Panc1 (cell line): ENCODE measurements around the gene MAP2K5. TPM values are rescaled to one million over a fixed set of nuclear protein-coding genes. Genes with fewer than 3 reads are reported as not detected.

ENCODE experiments used
- ATAC-seq: fragments of 200-7000 bp; cut with Tn5 transposase; 2 replicates; pipeline ENCODE4 v1.9.1; 2020; ENCODE audit warnings: mild to moderate bottlenecking, moderate library complexity
- BruUV-seq: library from RNA; stranded (reverse); fragments of 400-500 nt; replicated peaks from 2 replicates; lab custom pipeline; 2021; lab: Mats Ljungman, UMichigan
- CTCF ChIA-PET: fragments of 300-600 bp; sonication (Branson Sonifier 250); formaldehyde crosslinking; loops from one replicate; lab custom pipeline; 2022; ENCODE audit warnings: antibody characterized with exemption; lab: Charles Lee
- POLR2A ChIA-PET: fragments of 300-600 bp; sonication (Branson Sonifier 250); formaldehyde crosslinking; loops from one replicate; lab custom pipeline; 2022; ENCODE audit warnings: antibody characterized with exemption; lab: Charles Lee
- DNase-seq: peaks from one replicate; pipeline ENCODE4 v3.0.0-alpha.2; 2010; ENCODE audit warnings: low read depth, low spot score
- H3K27ac ChIP-seq: 2 replicates; pipeline ENCODE4 v1.5.1; 2011; ENCODE audit warnings: mild to moderate bottlenecking, low read length, inconsistent platforms
- H3K27me3 ChIP-seq: fragments of 200-500 bp; sonication (Bioruptor generic); 2 replicates; pipeline ENCODE4 v1.6.0; 2014; ENCODE audit warnings: low read length, inconsistent platforms; ENCODE audit not compliant: control insufficient read depth, insufficient read depth
- H3K36me3 ChIP-seq: fragments of 200-500 bp; sonication (Bioruptor generic); 2 replicates; pipeline ENCODE4 v1.5.1; 2014; ENCODE audit warnings: inconsistent platforms, mild to moderate bottlenecking, low read length, moderate library complexity; ENCODE audit not compliant: control insufficient read depth, insufficient read depth
- H3K4me1 ChIP-seq: 2 replicates; pipeline ENCODE4 v1.5.1; 2011; ENCODE audit warnings: inconsistent platforms, mild to moderate bottlenecking, low read length, moderate library complexity; ENCODE audit not compliant: control insufficient read depth, insufficient read depth
- H3K4me3 ChIP-seq, 2 experiments: 2 replicates each; pipeline ENCODE4 v1.5.1; 2011 to 2012; ENCODE audit warnings: low read depth in 2 of 2, low read length in 2 of 2, mild to moderate bottlenecking in 2 of 2, inconsistent platforms in 1 of 2, moderate library complexity in 1 of 2
- H3K9me3 ChIP-seq: fragments of 200-500 bp; sonication (Bioruptor generic); 2 replicates; pipeline ENCODE4 v1.5.1; 2014; ENCODE audit warnings: low read depth, mild to moderate bottlenecking, inconsistent platforms, low read length, moderate library complexity; ENCODE audit not compliant: control insufficient read depth, insufficient read depth
- POLR2AphosphoS5 ChIP-seq: IDR thresholded peaks from 2 replicates; pipeline ENCODE4 v1.6.1; 2012; ENCODE audit warnings: mild to moderate bottlenecking, low read depth, low read length, moderate library complexity
- SIN3A ChIP-seq: IDR thresholded peaks from 2 replicates; pipeline ENCODE4 v1.6.1; 2012; ENCODE audit warnings: low read depth, mild to moderate bottlenecking, low read length, moderate library complexity, borderline replicate concordance; ENCODE audit not compliant: insufficient read depth
- TCF7L2 ChIP-seq: IDR thresholded peaks from 2 replicates; pipeline ENCODE4 v1.6.1; 2011; ENCODE audit warnings: mild to moderate bottlenecking, low read depth, low read length, inconsistent platforms
- in situ Hi-C: cut with HindIII; loops from 2 replicates; pipeline ENCODE4 v1.10.0; 2016; ENCODE audit warnings: low sequenced_read_pairs, low pct_unique_long_range_greater_than_20kb
- intact Hi-C: fragments of 100-400 bp; cut with micrococcal nuclease; formaldehyde crosslinking; loops from one replicate; pipeline ENCODE4 v1.10.0; 2022; ENCODE audit not compliant: unreplicated experiment
- total RNA-seq: library from RNA; stranded (reverse); gene quantifications from one replicate; pipeline ENCODE4 v1.2.1, GENCODE V29; 2021; ENCODE audit not compliant: unreplicated experiment
- TF ChIP-seq, protein P1 (sequence below): fragments of 450-650 bp; IDR thresholded peaks from 2 replicates; pipeline ENCODE4 v1.5.1; 2017; ENCODE audit warnings: mild to moderate bottlenecking
- TF ChIP-seq, protein P2 (sequence below), 2 experiments: IDR thresholded peaks; 2 replicates each; pipeline ENCODE4 v1.6.1; 2011 to 2012; ENCODE audit warnings: low read depth in 2 of 2, control low read depth in 1 of 2, low read length in 1 of 2, mild to moderate bottlenecking in 1 of 2, moderate library complexity in 1 of 2; ENCODE audit not compliant: insufficient read depth in 1 of 2

MAP2K5 gene
- total RNA-seq, 1 experiment from 2014 or later: 18.3 TPM

DNA sequence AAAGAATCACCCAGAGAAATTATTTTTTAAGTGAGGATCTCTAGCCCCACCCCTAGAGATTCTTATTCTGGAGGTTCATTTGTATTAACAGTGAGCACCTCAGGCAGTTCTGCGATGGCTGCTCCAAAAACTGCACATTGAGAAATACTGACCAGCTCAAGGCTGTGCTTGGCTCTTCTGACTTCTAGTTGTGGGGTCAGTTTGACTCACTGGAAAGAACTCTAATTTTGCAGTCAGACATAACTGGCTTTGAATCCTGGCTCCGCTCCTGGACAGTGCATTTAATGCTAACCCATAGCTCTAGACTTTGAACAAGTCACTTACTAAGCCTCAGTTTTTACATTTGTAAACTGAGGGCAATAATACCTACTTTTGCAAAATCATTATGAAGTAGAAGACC is 159.2 kb downstream of the MAP2K5 start:
- ChIA-PET CTCF (no interaction called here), POLR2A (no interaction called here)
- H3K27me3 ChIP-seq: no peaks in the 10 kb centered on the region
- no peak overlapping the region for H3K4me3 ChIP-seq
- DNase-seq: no peak
- no peak overlapping the region for H3K27ac ChIP-seq
- no TSS peak for BruUV-seq
- H3K9me3 ChIP-seq: no peaks in the 10 kb centered on the region
- in situ Hi-C loops: no loop called here
- TF ChIP-seq, protein P1, sequence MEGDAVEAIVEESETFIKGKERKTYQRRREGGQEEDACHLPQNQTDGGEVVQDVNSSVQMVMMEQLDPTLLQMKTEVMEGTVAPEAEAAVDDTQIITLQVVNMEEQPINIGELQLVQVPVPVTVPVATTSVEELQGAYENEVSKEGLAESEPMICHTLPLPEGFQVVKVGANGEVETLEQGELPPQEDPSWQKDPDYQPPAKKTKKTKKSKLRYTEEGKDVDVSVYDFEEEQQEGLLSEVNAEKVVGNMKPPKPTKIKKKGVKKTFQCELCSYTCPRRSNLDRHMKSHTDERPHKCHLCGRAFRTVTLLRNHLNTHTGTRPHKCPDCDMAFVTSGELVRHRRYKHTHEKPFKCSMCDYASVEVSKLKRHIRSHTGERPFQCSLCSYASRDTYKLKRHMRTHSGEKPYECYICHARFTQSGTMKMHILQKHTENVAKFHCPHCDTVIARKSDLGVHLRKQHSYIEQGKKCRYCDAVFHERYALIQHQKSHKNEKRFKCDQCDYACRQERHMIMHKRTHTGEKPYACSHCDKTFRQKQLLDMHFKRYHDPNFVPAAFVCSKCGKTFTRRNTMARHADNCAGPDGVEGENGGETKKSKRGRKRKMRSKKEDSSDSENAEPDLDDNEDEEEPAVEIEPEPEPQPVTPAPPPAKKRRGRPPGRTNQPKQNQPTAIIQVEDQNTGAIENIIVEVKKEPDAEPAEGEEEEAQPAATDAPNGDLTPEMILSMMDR: no peak
- TF ChIP-seq, protein P2, sequence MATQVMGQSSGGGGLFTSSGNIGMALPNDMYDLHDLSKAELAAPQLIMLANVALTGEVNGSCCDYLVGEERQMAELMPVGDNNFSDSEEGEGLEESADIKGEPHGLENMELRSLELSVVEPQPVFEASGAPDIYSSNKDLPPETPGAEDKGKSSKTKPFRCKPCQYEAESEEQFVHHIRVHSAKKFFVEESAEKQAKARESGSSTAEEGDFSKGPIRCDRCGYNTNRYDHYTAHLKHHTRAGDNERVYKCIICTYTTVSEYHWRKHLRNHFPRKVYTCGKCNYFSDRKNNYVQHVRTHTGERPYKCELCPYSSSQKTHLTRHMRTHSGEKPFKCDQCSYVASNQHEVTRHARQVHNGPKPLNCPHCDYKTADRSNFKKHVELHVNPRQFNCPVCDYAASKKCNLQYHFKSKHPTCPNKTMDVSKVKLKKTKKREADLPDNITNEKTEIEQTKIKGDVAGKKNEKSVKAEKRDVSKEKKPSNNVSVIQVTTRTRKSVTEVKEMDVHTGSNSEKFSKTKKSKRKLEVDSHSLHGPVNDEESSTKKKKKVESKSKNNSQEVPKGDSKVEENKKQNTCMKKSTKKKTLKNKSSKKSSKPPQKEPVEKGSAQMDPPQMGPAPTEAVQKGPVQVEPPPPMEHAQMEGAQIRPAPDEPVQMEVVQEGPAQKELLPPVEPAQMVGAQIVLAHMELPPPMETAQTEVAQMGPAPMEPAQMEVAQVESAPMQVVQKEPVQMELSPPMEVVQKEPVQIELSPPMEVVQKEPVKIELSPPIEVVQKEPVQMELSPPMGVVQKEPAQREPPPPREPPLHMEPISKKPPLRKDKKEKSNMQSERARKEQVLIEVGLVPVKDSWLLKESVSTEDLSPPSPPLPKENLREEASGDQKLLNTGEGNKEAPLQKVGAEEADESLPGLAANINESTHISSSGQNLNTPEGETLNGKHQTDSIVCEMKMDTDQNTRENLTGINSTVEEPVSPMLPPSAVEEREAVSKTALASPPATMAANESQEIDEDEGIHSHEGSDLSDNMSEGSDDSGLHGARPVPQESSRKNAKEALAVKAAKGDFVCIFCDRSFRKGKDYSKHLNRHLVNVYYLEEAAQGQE (IDR thresholded peaks at IDR 0.05; ENCODE audit: insufficient read depth in 1 of 2, low read depth in 2 of 2, low read length in 1 of 2): no peak
- no peak for TF ChIP-seq TCF7L2
- TF ChIP-seq POLR2AphosphoS5: no peak
- no peak for TF ChIP-seq SIN3A
- H3K4me1 ChIP-seq: no peaks in the 10 kb centered on the region
- intact Hi-C loops: no loop called here
- ATAC-seq: no peak
- no peaks in the 10 kb centered on the region for H3K36me3 ChIP-seq

DNA sequence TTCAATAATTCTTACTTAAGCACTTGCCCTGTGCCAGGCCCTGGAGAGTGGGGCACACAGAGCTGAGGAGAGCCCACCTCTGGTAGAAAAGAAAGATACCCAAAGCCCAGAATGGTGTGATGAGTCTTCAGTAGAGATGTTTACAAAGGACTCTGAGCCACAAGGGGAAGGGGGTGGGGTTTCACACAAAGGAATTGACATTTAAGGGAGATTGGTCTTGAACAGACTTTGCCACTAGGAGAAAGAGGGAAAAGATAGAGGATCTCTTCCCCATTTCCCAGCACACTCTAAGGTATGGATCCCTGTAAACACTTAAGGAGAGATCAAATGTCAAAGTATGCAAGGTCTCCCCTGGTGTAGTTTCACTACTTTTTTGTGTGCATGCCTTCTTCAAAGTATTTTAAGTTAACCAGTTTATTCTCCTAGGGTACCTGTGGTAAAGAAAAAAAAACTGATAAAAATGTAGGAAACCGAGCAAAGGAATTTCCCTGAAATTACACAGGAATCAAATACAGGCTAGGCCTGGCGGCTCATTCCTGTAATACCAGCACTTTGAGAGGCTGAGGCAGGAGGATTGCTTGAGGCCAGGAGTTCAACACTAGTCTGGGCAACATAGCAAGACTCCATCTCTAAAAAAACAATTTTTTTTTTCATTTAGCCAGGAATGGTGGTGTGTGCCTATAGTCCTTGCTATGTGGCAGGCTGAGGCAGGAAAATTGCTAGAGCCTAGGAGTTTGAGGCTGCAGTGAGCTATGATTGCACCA is 165.2 kb downstream of the MAP2K5 start:
- TF ChIP-seq, protein P2 (IDR thresholded peaks at IDR 0.05; ENCODE audit: insufficient read depth in 1 of 2, low read depth in 2 of 2, low read length in 1 of 2): no peak
- TF ChIP-seq SIN3A (no peak), POLR2AphosphoS5 (no peak), TCF7L2 (no peak)
- TF ChIP-seq, protein P1: no peak
- Histone ChIP-seq H3K4me3 (no peak overlapping the region), H3K36me3 (no peaks in the 10 kb centered on the region), H3K4me1 (no peaks in the 10 kb centered on the region), H3K27ac (no peak overlapping the region), H3K9me3 (no peaks in the 10 kb centered on the region), H3K27me3 (no peaks in the 10 kb centered on the region)
- BruUV-seq: no TSS peak
- ChIA-PET POLR2A (no interaction called here), CTCF (no interaction called here)
- no peak for DNase-seq
- in situ Hi-C loops (no loop called here), intact Hi-C loops (no loop called here)
- no peak for ATAC-seq
